HT-29 (cell line): ENCODE measurements around the gene VAX1. TPM values are rescaled to one million over a fixed set of nuclear protein-coding genes. Genes with fewer than 3 reads are reported as not detected.

ENCODE experiments used
- DNase-seq: peaks from one replicate; pipeline ENCODE4 v3.0.0-alpha.2; 2015; ENCODE audit warnings: low spot score
- total RNA-seq: library from RNA; depleted of rRNA; stranded (reverse); fragments of >200 nt; shearing (Covaris generic); gene quantifications from 2 replicates; pipeline ENCODE4 v1.2.3, GENCODE V29; 2014; rRNA removed

VAX1 gene
- total RNA-seq, result not detected in 2 replicates

GRCh38 chr10:117137911-117138642 lies at the start of gene VAX1:
Gene VAX1 (minus strand): TSS chr10:117138270. CDS start chr10:117138056, 214 bp downstream.
- DNase-seq, result no peak

DNA sequence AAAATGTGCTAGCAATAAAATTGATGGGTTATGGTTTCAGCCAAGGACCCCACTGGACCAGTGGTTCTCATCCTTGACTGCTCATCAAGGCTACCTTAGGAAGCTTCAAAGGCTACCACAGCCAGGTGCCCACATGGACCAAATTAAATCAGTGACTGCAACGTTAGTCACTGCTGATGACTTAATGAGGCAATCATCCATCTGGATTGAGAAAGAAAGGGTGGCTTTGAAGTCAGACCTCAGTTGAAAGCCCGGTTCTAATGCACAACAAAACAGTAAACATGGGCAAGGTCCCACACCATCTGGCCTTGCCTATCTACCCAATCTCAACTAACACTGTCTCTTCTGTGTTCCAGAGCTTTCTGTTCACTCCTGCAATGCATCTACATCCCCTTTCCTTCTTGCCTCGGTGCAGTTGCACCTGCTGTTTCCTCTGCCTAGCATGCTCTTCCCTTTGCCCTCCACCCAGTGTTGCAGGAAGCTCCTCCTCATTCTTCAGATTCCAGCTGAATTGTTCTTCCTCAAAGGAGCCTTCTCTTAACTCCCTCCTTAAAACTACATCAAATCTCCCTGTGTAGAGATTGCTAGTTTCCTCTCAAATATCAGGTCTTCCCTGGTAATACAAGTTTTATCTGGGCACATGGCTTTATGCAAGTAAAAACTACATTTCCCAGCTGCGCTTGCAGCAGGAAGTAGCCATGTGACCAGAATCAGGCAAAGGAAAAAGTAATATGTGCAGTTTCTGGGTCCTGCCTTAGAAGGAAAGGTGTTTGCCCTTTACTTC lies 49.0 kb upstream of the VAX1 start:
- peak; percentile 79 for DNase-seq

GRCh38 chr10:117185817-117186216 lies 47.7 kb upstream of the VAX1 start:
- peak; percentile 15 for DNase-seq

DNA sequence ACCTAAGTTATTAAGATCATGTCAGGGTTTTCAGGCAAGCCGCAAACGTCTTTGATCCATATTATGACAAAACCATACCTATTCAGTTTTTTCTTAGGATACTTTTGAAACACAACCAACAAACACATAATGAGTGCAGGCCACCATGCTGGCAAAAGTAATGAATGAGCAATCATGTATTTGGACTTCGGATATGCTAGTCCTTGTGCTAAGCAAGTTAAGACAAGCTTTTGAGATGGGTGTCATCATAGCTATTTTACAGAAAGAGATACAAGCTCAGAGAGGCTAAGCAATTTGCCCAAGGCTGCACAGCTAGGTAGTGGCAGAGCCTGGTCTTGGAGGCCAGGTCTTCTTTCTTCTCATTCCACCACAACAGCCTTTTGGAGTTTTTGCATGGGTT lies 46.8 kb upstream of the VAX1 start:
- DNase-seq, result no peak

DNA sequence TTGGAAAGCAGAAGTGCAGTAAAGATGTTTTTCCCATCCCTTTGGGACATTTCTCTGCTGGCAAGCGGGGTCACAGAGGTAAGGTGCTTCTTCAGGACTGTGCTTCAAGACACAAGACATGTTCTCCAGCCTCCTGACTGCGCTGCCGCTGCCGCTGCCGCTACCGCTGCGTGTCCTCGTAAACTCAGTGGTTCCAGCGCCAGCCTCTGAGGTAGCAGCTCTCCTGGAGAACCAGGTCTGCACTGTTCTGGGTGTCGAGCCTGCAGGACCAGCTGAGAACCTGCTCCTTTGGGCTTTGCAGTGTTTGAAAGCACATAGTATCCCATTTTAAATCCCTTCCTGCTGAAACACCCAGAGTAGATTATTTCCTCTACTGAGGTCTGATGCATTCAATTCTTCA lies 46.2 kb upstream of the VAX1 start:
- DNase-seq, result no peak

GRCh38 chr10:117178190-117178589 lies 40.1 kb upstream of the VAX1 start:
- DNase-seq, result no peak

DNA sequence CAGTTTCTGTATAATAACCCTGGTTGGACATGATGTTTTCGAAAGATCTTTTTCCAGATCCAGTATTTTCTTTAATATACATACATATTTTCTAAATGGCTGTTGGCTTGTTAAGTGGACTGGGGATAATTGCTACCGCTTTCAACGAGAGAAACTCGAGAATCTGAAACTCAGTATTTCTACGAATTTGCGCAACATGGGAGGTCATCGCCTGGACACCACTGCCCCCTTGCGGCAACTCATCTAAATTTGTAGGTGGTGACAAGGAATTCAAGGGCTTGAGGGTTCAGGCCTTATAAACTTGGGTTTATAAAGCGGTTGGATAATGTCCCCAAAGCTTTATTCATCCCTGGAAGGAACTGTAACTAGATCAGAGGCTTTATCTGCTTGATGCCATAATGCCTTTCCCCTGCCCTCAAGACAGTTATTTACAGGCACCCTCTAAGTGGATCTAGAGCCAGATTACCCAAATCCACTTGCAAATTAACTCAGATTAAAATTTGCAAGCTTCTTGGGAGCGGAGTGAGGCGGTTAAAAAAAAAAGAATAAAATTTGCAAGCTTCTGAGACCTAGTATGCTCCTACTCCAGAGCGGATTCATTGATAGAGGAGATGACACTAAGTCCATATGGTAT lies 37.9 kb upstream of the VAX1 start:
- peak; percentile 85 for DNase-seq

DNA sequence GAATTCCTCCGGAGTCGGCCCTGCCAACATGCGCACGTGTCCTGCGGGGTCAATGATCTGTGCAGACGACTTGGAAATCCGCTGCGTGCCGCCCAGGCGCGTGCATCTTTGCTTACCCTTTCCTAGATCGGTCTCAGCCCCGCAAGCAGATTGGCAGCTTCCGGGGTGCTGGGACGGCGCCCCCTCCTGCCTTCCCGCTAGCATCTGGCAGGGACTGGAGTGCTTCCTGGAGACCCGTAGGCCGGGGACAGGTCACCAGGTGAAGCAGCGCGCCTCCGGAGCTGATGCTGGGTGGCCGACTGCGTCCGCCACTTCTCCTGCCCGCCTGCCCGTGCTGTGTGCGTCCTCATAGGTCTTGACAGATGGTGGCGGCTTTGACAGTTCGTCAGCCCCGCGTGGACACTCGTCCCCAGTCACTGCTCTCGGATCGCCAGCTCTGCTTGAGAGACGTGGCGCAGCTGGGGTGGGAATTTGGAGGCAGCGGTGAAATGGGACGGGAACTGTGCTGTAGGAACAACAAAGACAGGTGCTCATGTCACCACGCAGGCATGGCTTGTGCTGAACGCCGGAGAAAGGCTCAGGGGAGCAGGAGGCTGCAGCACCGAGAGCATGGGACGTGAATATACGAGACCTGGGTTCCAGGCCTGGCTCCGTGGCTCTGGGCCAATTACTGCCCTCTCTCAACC lies 37.3 kb upstream of the VAX1 start:
- no peak for DNase-seq

GRCh38 chr10:117174439-117175214 lies 36.6 kb upstream of the VAX1 start:
- DNase-seq, result peak; percentile 96

DNA sequence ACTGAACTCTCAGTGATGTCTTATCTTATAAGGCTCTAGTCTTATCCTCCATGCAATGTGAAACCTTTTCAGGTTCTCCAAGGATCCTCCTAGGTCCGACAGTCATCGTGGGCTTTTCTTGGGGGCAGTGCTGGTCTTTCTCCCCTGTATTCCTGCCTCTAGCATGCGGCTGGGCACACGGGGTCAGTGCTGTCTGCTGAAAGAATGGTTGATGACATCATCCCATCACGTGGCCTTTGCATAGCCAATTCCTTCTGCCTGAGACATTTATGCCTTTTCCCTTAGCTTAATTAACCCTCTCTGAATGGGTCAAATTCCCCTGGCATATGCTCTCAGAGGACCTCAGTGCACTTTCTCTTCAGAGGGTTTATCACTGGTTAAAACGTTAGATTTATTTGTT lies 32.2 kb upstream of the VAX1 start:
- DNase-seq, result no peak

- no peak for DNase-seq
These were observed 31.4 kb upstream of the VAX1 start for GRCh38 chr10:117169480-117169879.

- no peak for DNase-seq
These were observed 30.7 kb upstream of the VAX1 start for GRCh38 chr10:117168729-117169128.

- peak; percentile 53 for DNase-seq
These were observed 30.0 kb upstream of the VAX1 start for GRCh38 chr10:117167789-117168674.

- DNase-seq, result no peak
These were observed 29.3 kb upstream of the VAX1 start for GRCh38 chr10:117167346-117167788.

DNA sequence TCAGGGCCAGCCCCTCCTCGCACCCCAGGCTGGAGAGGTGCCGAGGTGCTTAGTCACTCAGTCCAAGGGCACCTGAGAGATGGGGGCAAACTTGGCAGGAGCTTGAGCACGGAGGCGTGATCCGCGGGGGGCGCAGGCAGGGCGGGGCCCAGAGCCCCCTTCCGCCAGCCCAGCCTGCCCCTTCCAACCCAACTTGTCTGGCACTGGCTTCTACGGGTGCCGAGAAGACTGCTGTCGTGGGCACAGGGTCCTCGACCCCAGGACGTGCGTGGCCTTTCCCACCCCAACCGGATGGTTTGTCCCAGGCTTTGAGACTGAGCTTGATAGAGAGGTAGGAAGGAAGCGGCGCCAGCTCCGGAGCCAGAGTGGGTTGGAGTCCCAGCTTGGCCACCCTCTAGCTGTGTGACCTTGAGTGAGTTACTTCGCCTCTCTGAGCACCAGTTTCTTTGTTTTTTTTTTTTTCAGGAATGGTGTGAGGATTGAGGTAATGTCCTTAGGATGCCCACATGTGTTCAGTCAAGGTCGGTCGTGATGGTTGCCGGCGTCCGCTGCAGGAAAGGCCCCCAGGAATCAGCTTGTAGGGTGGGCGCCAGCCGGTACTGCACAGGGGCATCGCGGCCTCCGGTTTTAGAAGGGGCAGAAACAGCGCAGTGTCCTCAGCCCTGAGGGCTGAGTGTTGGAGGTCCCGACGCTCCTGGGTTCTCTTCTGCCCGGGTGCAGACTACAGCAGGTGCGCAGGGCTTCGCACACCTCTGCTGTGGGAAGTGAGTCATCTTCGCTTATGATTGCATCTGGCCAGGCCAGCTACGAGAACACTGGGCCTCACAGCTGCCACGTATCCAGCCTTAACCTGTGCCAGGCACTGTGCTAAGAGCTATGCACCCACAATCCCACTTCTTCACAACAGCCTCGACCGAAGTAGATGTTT lies 28.6 kb upstream of the VAX1 start:
- no peak for DNase-seq

GRCh38 chr10:117165538-117166417 lies 27.7 kb upstream of the VAX1 start:
- DNase-seq, result no peak

DNA sequence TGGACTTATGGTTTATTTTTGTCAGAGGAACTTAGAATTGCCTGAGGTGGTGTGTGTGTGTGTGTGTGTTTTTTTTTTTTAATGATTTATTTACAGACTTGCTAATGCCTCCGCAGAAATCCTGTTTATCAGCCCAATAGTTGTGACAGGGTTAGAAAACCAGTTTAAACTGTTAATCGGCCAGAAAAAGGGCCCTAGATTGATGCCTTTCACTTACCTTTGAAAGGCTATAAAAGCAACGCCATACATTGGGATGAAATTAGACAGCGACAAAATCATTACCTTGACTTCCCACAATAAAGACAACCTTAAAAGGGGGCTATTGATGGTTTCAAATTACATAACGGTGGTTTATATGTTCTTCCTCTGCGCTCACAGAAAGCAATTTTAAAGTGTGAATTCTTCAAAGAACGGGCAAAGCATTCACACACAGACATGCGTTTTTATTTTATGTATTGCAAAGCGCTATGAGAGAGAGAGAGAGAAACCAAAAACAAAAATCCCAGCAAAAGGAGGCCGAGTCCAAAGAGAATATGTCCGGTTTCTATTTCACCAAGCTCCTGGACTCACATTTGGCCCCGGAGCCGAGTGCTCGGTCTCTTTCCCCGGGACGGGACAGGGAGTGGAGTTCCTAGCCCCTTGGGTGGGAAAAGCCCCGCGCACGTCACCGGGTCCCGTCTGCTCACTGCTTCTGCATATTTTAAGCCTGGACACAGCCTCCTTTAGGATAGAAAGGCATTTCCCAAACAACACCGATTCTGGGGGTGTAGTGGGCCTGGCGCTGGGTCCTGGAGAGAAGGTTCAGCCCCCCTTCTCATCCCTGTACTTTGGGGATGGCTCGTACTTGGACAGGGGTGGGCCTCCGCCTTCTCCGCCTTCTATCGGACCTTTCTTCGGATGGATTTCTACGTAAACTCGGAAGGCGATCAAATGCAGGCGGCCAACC lies 26.8 kb upstream of the VAX1 start:
- DNase-seq, result no peak
